Kidney epithelial cell (primary cell): ENCODE measurements around the gene EEF2K. TPM values are rescaled to one million over a fixed set of nuclear protein-coding genes. Genes with fewer than 3 reads are reported as not detected.
A peak's percentile ranks its signal among the peaks of the same experiment; 100 is the strongest.

Experiments used
- DNase-seq: peaks from one replicate; pipeline ENCODE4 v3.0.0-alpha.2; 2010; ENCODE audit warnings: low read depth
- H3K27me3 ChIP-seq: 2 replicates; pipeline ENCODE4 v1.6.0; 2011; ENCODE audit warnings: low read length; ENCODE audit not compliant: control insufficient read depth, insufficient read depth
- H3K36me3 ChIP-seq: 2 replicates; pipeline ENCODE4 v1.5.1; 2011; ENCODE audit warnings: low read length; ENCODE audit not compliant: control insufficient read depth, insufficient read depth
- H3K4me3 ChIP-seq: 2 replicates; pipeline ENCODE4 v1.5.1; 2011; ENCODE audit warnings: low read depth, mild to moderate bottlenecking, control low read depth, low read length
- CTCF ChIP-seq: IDR thresholded peaks from 2 replicates; pipeline ENCODE4 v1.5.1; 2011; ENCODE audit warnings: mild to moderate bottlenecking, moderate library complexity, low read length, control low read depth, inconsistent platforms; ENCODE audit not compliant: insufficient read depth, poor library complexity, severe bottlenecking
- total RNA-seq: library from RNA; depleted of rRNA; stranded (reverse); fragments of >200 nt; gene quantifications from 2 replicates; pipeline ENCODE4 v1.2.3, GENCODE V29; 2015

EEF2K gene
- total RNA-seq, 1 donor from 2014 or later, result 6.8 TPM

GRCh38 chr16:22222998-22223397 lies 16.9 kb downstream of the EEF2K start:
- Histone ChIP-seq H3K36me3 (no peaks in the 10 kb centered on the region), H3K27me3 (no peaks in the 10 kb centered on the region), H3K4me3 (no peak overlapping the region)
- no peak for DNase-seq
- TF ChIP-seq CTCF, result no peak

DNA sequence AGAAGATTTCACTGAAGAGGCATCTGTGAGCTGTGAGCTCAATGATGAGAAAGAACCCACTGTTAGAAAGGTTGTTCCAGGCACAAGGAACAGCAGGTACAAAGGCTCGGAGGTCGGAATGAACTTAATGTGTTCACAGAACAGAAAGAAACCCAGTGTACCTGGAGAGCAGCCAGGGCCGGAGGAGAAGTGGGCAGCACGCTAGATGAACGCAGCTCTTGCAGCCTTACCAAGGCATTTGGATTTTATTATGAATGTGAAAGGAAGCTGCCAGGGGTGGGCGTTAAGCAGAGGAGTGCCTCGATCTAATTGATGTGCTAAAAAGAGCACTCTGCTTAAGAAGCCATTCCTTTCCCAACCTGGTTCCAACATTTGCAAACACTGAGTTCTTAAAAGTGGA lies 19.0 kb downstream of the EEF2K start:
- Histone ChIP-seq H3K4me3 (no peak overlapping the region), H3K27me3 (no peaks in the 10 kb centered on the region), H3K36me3 (no peaks in the 10 kb centered on the region)
- DNase-seq, result no peak
- no peak for TF ChIP-seq CTCF

DNA sequence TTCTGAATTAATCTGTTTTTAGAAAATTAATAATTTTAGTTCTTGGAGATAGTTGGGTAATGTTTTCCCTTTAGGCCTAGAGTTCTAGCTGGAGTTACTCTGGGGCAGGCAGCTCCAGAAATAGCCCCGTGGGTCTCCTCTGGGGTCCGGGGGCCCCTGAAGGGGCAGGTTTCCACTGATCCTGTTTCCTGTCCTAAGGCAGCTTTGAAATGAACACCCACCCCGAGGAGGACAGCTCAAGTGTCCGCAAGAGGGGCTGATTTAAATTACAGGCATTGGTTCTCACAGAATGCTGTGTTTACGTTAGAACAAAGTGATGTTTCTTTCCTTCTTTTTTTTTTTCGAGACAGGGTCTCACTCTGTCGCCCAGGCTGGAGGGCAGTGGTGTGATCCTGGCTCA lies 23.8 kb downstream of the EEF2K start:
- Histone ChIP-seq H3K27me3 (no peaks in the 10 kb centered on the region), H3K36me3 (no peaks in the 10 kb centered on the region), H3K4me3 (no peak overlapping the region)
- no peak for DNase-seq
- TF ChIP-seq CTCF, result no peak

GRCh38 chr16:22232277-22233036 lies 26.4 kb downstream of the EEF2K start:
- peak; percentile 41 for DNase-seq
- H3K4me3 ChIP-seq, result no peak overlapping the region

DNA sequence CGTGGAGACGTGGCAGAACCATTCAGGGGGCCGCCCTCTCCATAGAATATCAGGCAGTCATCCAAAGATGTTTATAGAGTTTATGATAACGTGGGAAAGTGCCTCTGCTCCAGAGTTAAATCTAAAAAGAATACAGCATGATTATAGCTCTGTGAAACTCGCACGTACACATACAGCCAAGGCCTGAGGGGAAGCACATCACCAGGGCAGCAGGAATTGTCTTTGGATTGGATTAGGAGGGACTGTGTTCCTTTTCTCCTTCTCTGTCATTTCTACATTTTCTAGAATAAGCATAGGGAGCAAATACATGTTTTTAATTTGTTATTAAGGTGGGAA lies 26.9 kb downstream of the EEF2K start:
- Histone ChIP-seq H3K27me3 (no peaks in the 10 kb centered on the region), H3K36me3 (no peaks in the 10 kb centered on the region), H3K4me3 (no peak overlapping the region)
- no peak for DNase-seq
- TF ChIP-seq CTCF, result no peak

More at GRCh38 chr16:22232277-22233036, 26.4 kb downstream of the EEF2K start:
- no peaks in the 10 kb centered on the region for H3K36me3 ChIP-seq
- no peak for TF ChIP-seq CTCF
- H3K27me3 ChIP-seq, result no peaks in the 10 kb centered on the region

GRCh38 chr16:22235839-22236745 lies 30.0 kb downstream of the EEF2K start:
- no peaks in the 10 kb centered on the region for H3K27me3 ChIP-seq
- H3K4me3 ChIP-seq, result no peak overlapping the region
- DNase-seq, result no peak
- no peak for TF ChIP-seq CTCF
- no peaks in the 10 kb centered on the region for H3K36me3 ChIP-seq
